Activated CD8-positive, alpha-beta T cell treated with anti-CD3 and anti-CD28 coated beads, Interleukin-2, amount 10 ng/mL, durations not matched to agents 7 days and 5 days (primary cell): ENCODE results near the gene CDK13. TPM values are rescaled to one million over a fixed set of nuclear protein-coding genes. Genes with fewer than 3 reads are reported as not detected.
"Not testable (repeated sequence)": the region's sequence is repeated elsewhere in the genome, so short reads cannot be mapped to it uniquely, and the experiment has no call there.

Experiments
- ATAC-seq: fragments of 150-1000 bp; cut with Tn5 transposase; one replicate; pipeline ENCODE4 v1.10.0; 2021; ENCODE audit warnings: moderate library complexity
- CTCF ChIA-PET: fragments of 350-600 bp; sonication (Branson Sonifier 250); formaldehyde crosslinking; loops from one replicate; lab custom pipeline; 2021; ENCODE audit warnings: antibody characterized with exemption; lab: Charles Lee
- POLR2A ChIA-PET: fragments of 350-600 bp; sonication (Branson Sonifier 250); formaldehyde crosslinking; loops from one replicate; lab custom pipeline; 2021; ENCODE audit warnings: antibody characterized with exemption; lab: Charles Lee
- DNase-seq: peaks from one replicate; pipeline ENCODE4 v3.0.0-alpha.2; 2020
- H3K27ac Mint-ChIP-seq: one replicate; pipeline ENCODE4 v1.8.0; 2021; ENCODE audit warnings: mild to moderate bottlenecking, mixed read lengths
- H3K27me3 Mint-ChIP-seq: one replicate; pipeline ENCODE4 v1.8.0; 2021; ENCODE audit warnings: low read depth, mixed read lengths
- H3K36me3 Mint-ChIP-seq: one replicate; pipeline ENCODE4 v1.8.0; 2021; ENCODE audit warnings: low read depth, mixed read lengths
- H3K4me1 Mint-ChIP-seq: one replicate; pipeline ENCODE4 v1.8.0; 2021; ENCODE audit warnings: low read depth, mixed read lengths
- H3K4me3 Mint-ChIP-seq: one replicate; pipeline ENCODE4 v1.8.0; 2021; ENCODE audit warnings: mild to moderate bottlenecking, mixed read lengths
- H3K9me3 Mint-ChIP-seq: one replicate; pipeline ENCODE4 v1.8.0; 2022; ENCODE audit warnings: mixed read lengths; ENCODE audit not compliant: insufficient read depth
- total RNA-seq, 2 experiments: library from RNA; stranded (reverse); gene quantifications; one replicate each; pipeline ENCODE4 v1.2.3, GENCODE V29; 2021

Gene CDK13
- 10 to 100 TPM; 46.7 to 49.0 TPM for total RNA-seq

GRCh38 chr7:39949971-39950472 is at the start of gene CDK13:
CDK13 (plus strand) TSS chr7:39950256; CDS start chr7:39950642, 386 bp downstream.
- peaks cover 46% of the 10 kb centered on the region for H3K4me1 Mint-ChIP-seq
- POLR2A ChIA-PET = interaction anchor here (1.1 to 2.5 kb wide), 5 partner anchors 29 to 326 kb away, joined by 4 to 11 read pairs (median 4); partner anchors contain the start of genes MPLKIP, RALA and SUGCT
- peak within 1 kb of the TSS; percentile 100 for H3K27ac Mint-ChIP-seq
- H3K9me3 Mint-ChIP-seq = no peaks in the 10 kb centered on the region
- ATAC-seq (peak; percentile 51), DNase-seq (peak; percentile 95)
- peak within 1 kb of the TSS; percentile 95 for H3K4me3 Mint-ChIP-seq
- H3K27me3 Mint-ChIP-seq = no peaks in the 10 kb centered on the region
- CTCF ChIA-PET = interaction anchor here (0.8 to 6.3 kb wide), 4 partner anchors 28 to 369 kb away, joined by 3 to 70 read pairs (median 11); partner anchors contain the start of genes MPLKIP and SUGCT
- peaks cover 31% of the 10 kb centered on the region for H3K36me3 Mint-ChIP-seq

GRCh38 chr7:39904077-39904486 is 46.0 kb upstream of the CDK13 start:
- ATAC-seq (no peak), DNase-seq (no peak)
- Mint-ChIP-seq H3K36me3 (no peaks in the 10 kb centered on the region), H3K9me3 (peaks cover 8% of the 10 kb centered on the region), H3K4me3 (no peak overlapping the region), H3K4me1 (no peaks in the 10 kb centered on the region), H3K27me3 (peaks cover 5% of the 10 kb centered on the region), H3K27ac (no peak overlapping the region)
- CTCF ChIA-PET = no interaction called here
- POLR2A ChIA-PET = no interaction called here

GRCh38 chr7:39908141-39908540 is 41.9 kb upstream of the CDK13 start:
- H3K4me3 Mint-ChIP-seq = no peak overlapping the region
- H3K4me1 Mint-ChIP-seq = no peaks in the 10 kb centered on the region
- ChIA-PET CTCF (no interaction called here), POLR2A (no interaction called here)
- ATAC-seq (no peak), DNase-seq (no peak)
- H3K36me3 Mint-ChIP-seq = peaks cover 3% of the 10 kb centered on the region
- no peak overlapping the region for H3K27ac Mint-ChIP-seq
- peaks cover 16% of the 10 kb centered on the region for H3K9me3 Mint-ChIP-seq
- H3K27me3 Mint-ChIP-seq = peaks cover 2% of the 10 kb centered on the region

- ChIA-PET CTCF (interaction anchor here (0.8 to 1.4 kb wide), 2 partner anchors 8 to 13 kb away, joined by 3 to 5 read pairs; no protein-coding TSS in a partner anchor), POLR2A (interaction anchor here (0.6 kb wide), 1 partner anchor 140 kb away, joined by 3 read pairs; no protein-coding TSS in a partner anchor)
- no peaks in the 10 kb centered on the region for H3K4me1 Mint-ChIP-seq
- ATAC-seq (no peak), DNase-seq (no peak)
- peaks cover 3% of the 10 kb centered on the region for H3K36me3 Mint-ChIP-seq
- peaks cover 16% of the 10 kb centered on the region for H3K9me3 Mint-ChIP-seq
- H3K27ac Mint-ChIP-seq = no peak overlapping the region
- peaks cover 2% of the 10 kb centered on the region for H3K27me3 Mint-ChIP-seq
- H3K4me3 Mint-ChIP-seq = no peak overlapping the region
These were observed 41.1 kb upstream of the CDK13 start for GRCh38 chr7:39908973-39909372.

- Mint-ChIP-seq H3K9me3 (peaks cover 16% of the 10 kb centered on the region), H3K36me3 (peaks cover 3% of the 10 kb centered on the region), H3K4me1 (no peaks in the 10 kb centered on the region), H3K27ac (no peak overlapping the region), H3K4me3 (no peak overlapping the region), H3K27me3 (peaks cover 2% of the 10 kb centered on the region)
- ChIA-PET CTCF (interaction anchor here (0.8 to 1.4 kb wide), 2 partner anchors 9 to 13 kb away, joined by 3 to 5 read pairs; no protein-coding TSS in a partner anchor), POLR2A (interaction anchor here (0.6 kb wide), 1 partner anchor 140 kb away, joined by 3 read pairs; no protein-coding TSS in a partner anchor)
- DNase-seq (no peak), ATAC-seq (no peak)
These were observed 40.5 kb upstream of the CDK13 start for GRCh38 chr7:39909526-39909925.

GRCh38 chr7:39910108-39910869 is 39.8 kb upstream of the CDK13 start:
- DNase-seq (no peak), ATAC-seq (no peak)
- Mint-ChIP-seq H3K4me1 (peaks cover 4% of the 10 kb centered on the region), H3K4me3 (no peak overlapping the region), H3K36me3 (peaks cover 3% of the 10 kb centered on the region), H3K27me3 (no peaks in the 10 kb centered on the region), H3K9me3 (peaks cover 16% of the 10 kb centered on the region), H3K27ac (no peak overlapping the region)
- CTCF ChIA-PET = interaction anchor here (1.4 kb wide), 1 partner anchor 14 kb away, joined by 5 read pairs; no protein-coding TSS in a partner anchor
- POLR2A ChIA-PET = interaction anchor here (0.9 kb wide), 1 partner anchor 225 kb away, joined by 3 read pairs; the partner anchor contains the start of gene SUGCT

GRCh38 chr7:39911167-39911566 is 38.9 kb upstream of the CDK13 start:
- H3K4me3 Mint-ChIP-seq = no peak overlapping the region

GRCh38 chr7:39915847-39916246 is 34.2 kb upstream of the CDK13 start:
- H3K9me3 Mint-ChIP-seq, DNase-seq, POLR2A ChIA-PET, H3K27ac Mint-ChIP-seq, ATAC-seq, H3K27me3 Mint-ChIP-seq, H3K36me3 Mint-ChIP-seq, H3K4me1 Mint-ChIP-seq, H3K4me3 Mint-ChIP-seq: not testable (repeated sequence)
- CTCF ChIA-PET = interaction anchor here (0.8 to 3.1 kb wide), 3 partner anchors 19 to 137 kb away, joined by 3 to 13 read pairs (median 3); no protein-coding TSS in a partner anchor

More at GRCh38 chr7:39911167-39911566, 38.9 kb upstream of the CDK13 start:
- Mint-ChIP-seq H3K9me3 (peaks cover 16% of the 10 kb centered on the region), H3K36me3 (peaks cover 3% of the 10 kb centered on the region), H3K27me3 (no peaks in the 10 kb centered on the region), H3K4me1 (peaks cover 7% of the 10 kb centered on the region), H3K27ac (no peak overlapping the region)
- POLR2A ChIA-PET = interaction anchor here (0.9 kb wide), 1 partner anchor 224 kb away, joined by 3 read pairs; the partner anchor contains the start of gene SUGCT
- CTCF ChIA-PET = no interaction called here
- ATAC-seq = no peak
- DNase-seq = no peak

GRCh38 chr7:39919646-39920045 is 30.4 kb upstream of the CDK13 start:
- no peak for ATAC-seq
- Mint-ChIP-seq H3K27me3 (peaks cover 6% of the 10 kb centered on the region), H3K9me3 (no peaks in the 10 kb centered on the region), H3K4me1 (peaks cover 7% of the 10 kb centered on the region), H3K4me3 (no peak overlapping the region), H3K36me3 (no peaks in the 10 kb centered on the region), H3K27ac (no peak overlapping the region)
- POLR2A ChIA-PET = no interaction called here
- DNase-seq = no peak
- CTCF ChIA-PET = no interaction called here

- no peak overlapping the region for H3K27ac Mint-ChIP-seq
These were observed 28.4 kb upstream of the CDK13 start for GRCh38 chr7:39921506-39922175.

GRCh38 chr7:39922580-39922979 is 27.5 kb upstream of the CDK13 start:
- Mint-ChIP-seq H3K27ac (no peak overlapping the region), H3K4me3 (no peak overlapping the region), H3K36me3 (no peaks in the 10 kb centered on the region), H3K27me3 (peaks cover 9% of the 10 kb centered on the region), H3K4me1 (no peaks in the 10 kb centered on the region), H3K9me3 (no peaks in the 10 kb centered on the region)
- POLR2A ChIA-PET = no interaction called here
- ATAC-seq (no peak), DNase-seq (no peak)
- CTCF ChIA-PET = no interaction called here

More at GRCh38 chr7:39921506-39922175, 28.4 kb upstream of the CDK13 start:
- Mint-ChIP-seq H3K4me1 (no peaks in the 10 kb centered on the region), H3K4me3 (no peak overlapping the region), H3K27me3 (peaks cover 9% of the 10 kb centered on the region), H3K36me3 (no peaks in the 10 kb centered on the region), H3K9me3 (no peaks in the 10 kb centered on the region)
- DNase-seq (no peak), ATAC-seq (no peak)
- ChIA-PET POLR2A (interaction anchor here (1.4 kb wide), 1 partner anchor 27 kb away, joined by 4 read pairs; no protein-coding TSS in a partner anchor), CTCF (interaction anchor here (1.0 kb wide), 1 partner anchor 25 kb away, joined by 3 read pairs; no protein-coding TSS in a partner anchor)
